Karpas-422 (cell line): ENCODE results near the gene POLR2J2. TPM values are rescaled to one million over a fixed set of nuclear protein-coding genes. Genes with fewer than 3 reads are reported as not detected.
"Not testable (repeated sequence)": the region's sequence is repeated elsewhere in the genome, so short reads cannot be mapped to it uniquely, and the experiment has no call there.

ENCODE experiments used
- DNase-seq: peaks from one replicate; pipeline ENCODE4 v3.0.0-alpha.2; 2015
- H2AFZ ChIP-seq: fragments of 200-600 bp; sonication (generic); 2 replicates; pipeline ENCODE4 v1.6.1; 2014; ENCODE audit warnings: antibody characterized with exemption, low read length, mixed read lengths
- H3K27ac ChIP-seq: fragments of 200-600 bp; sonication (generic); 2 replicates; pipeline ENCODE4 v1.5.1; 2014; ENCODE audit warnings: mild to moderate bottlenecking, low read length, moderate library complexity
- H3K27me3 ChIP-seq: fragments of 200-600 bp; sonication (generic); 2 replicates; pipeline ENCODE4 v1.6.1; 2014; ENCODE audit warnings: low read length, mixed read lengths
- H3K36me3 ChIP-seq: fragments of 200-600 bp; sonication (generic); 2 replicates; pipeline ENCODE4 v1.6.1; 2014; ENCODE audit warnings: low read length, mixed read lengths; ENCODE audit not compliant: insufficient read depth
- H3K4me1 ChIP-seq: fragments of 200-600 bp; sonication (generic); 2 replicates; pipeline ENCODE4 v1.6.1; 2014; ENCODE audit warnings: mild to moderate bottlenecking, low read length, mixed read lengths
- H3K4me2 ChIP-seq: fragments of 200-600 bp; sonication (generic); 2 replicates; pipeline ENCODE4 v1.6.1; 2014; ENCODE audit warnings: low read length, low read depth, mild to moderate bottlenecking; ENCODE audit not compliant: poor library complexity, severe bottlenecking
- H3K4me3 ChIP-seq: fragments of 200-600 bp; sonication (generic); 2 replicates; pipeline ENCODE4 v1.5.1; 2014; ENCODE audit warnings: mild to moderate bottlenecking, antibody characterized with exemption, low read length, mixed read lengths
- H3K79me2 ChIP-seq: fragments of 200-600 bp; sonication (generic); 2 replicates; pipeline ENCODE4 v1.6.1; 2014; ENCODE audit warnings: mild to moderate bottlenecking, low read length, mixed read lengths
- H3K9ac ChIP-seq: fragments of 200-600 bp; sonication (generic); 2 replicates; pipeline ENCODE4 v1.6.0; 2014; ENCODE audit warnings: low read length
- H3K9me2 ChIP-seq: fragments of 200-600 bp; sonication (generic), shearing (Covaris generic); replicated peaks from 2 replicates; pipeline ENCODE4 v1.6.0; 2014; ENCODE audit warnings: mild to moderate bottlenecking, low read length, moderate library complexity; ENCODE audit not compliant: insufficient read depth
- H3K9me3 ChIP-seq: fragments of 300-700, 200-600 bp; sonication (generic); 2 replicates; pipeline ENCODE4 v1.6.1; 2014; ENCODE audit warnings: low read length, mixed read lengths
- H4K20me1 ChIP-seq: fragments of 200-600 bp; sonication (generic); 2 replicates; pipeline ENCODE4 v1.6.1; 2014; ENCODE audit warnings: mild to moderate bottlenecking, antibody characterized with exemption, low read length, low read depth; ENCODE audit not compliant: insufficient read depth
- total RNA-seq: library from RNA; depleted of rRNA; stranded (reverse); fragments of >200 nt; shearing (Covaris generic); gene quantifications from 2 replicates; pipeline ENCODE4 v1.2.3, GENCODE V29; 2014; ENCODE audit warnings: low replicate concordance

The POLR2J2 gene
- total RNA-seq, 1 experiment from 2014 or later = 14.7 TPM

- H3K27me3 ChIP-seq, H3K9me2 ChIP-seq, H3K4me1 ChIP-seq, H3K4me2 ChIP-seq, H3K9me3 ChIP-seq, H4K20me1 ChIP-seq, H3K27ac ChIP-seq, H3K36me3 ChIP-seq, DNase-seq, H3K9ac ChIP-seq, H3K79me2 ChIP-seq, H2AFZ ChIP-seq, H3K4me3 ChIP-seq: not testable (repeated sequence)
Measured at GRCh38 chr7:102680780-102681179, 9.3 kb upstream of the POLR2J2 start.

DNA sequence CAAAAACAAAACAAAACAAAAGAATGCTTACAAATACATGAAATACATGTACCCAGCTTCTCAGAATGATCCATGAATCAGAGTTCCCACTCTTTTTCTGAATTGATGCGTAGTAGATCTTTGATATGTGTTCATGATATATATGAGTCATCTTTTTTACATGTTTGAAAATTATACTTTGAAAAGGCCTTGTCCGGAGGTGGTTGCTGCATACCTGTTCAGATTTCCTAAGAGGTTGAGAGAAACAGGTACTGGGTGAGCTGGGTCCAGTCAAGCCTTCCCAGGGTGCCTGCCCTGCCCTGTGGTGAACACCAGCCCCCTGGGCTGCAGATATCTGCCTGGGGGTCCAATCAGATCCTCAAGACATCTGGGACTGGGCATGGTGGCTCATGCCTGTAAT lies 4.1 kb upstream of the POLR2J2 start:
- H4K20me1 ChIP-seq, H3K27ac ChIP-seq, H3K9me3 ChIP-seq, DNase-seq, H3K79me2 ChIP-seq, H3K9me2 ChIP-seq, H2AFZ ChIP-seq, H3K4me3 ChIP-seq, H3K4me2 ChIP-seq, H3K9ac ChIP-seq, H3K4me1 ChIP-seq, H3K27me3 ChIP-seq, H3K36me3 ChIP-seq: not testable (repeated sequence)

DNA sequence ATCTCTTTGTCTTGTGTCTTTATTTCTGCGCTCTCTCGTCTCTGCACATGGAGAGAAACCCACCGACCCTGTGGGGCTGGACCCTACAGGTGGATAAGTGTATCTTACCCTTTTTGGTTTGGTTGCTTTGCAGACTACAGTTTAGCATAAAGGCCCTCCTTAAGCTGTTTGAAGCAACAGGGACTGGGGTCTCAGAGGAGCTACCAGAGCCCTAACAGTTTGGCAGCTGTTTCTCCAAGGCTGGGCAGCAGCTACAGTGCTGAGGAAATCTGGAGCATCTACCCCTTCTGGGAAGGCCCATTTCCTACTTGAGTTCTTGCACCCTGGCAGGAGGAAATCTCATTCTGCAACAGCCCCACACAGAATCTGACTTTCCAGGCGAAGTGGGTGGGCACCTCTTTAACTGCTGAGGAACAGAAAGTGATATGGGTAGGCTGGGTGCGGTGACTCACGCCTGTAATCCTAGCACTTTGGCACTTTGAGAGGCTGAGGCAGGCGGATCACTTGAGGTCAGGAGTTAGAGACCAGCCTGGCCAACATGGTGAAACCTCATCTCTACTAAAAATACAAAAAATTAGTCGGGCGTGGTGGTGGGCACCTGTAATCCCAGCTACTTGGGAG lies 2.1 kb upstream of the POLR2J2 start:
- not testable (repeated sequence) for H3K9me3 ChIP-seq, H3K79me2 ChIP-seq, H3K9ac ChIP-seq, H3K27ac ChIP-seq, H3K4me2 ChIP-seq, H3K9me2 ChIP-seq, H4K20me1 ChIP-seq, DNase-seq, H3K4me1 ChIP-seq, H3K36me3 ChIP-seq, H3K4me3 ChIP-seq, H3K27me3 ChIP-seq, H2AFZ ChIP-seq

DNA sequence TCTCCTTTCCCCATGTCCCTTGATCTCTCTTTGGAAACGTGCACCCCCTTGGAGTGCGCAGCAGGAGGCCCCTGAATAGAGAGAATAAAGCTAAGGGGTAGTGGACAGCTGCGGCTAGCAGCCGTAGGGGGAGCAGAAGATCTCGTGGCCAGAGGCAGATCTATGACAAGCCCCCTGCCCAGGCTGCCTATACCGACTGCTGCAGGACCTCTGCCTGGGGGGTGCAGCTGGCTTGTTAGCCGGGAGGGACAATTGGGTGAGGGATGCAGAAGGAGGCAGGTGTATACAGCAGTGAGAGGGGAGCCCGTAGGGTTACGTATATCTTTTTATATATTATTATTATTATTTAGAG lies 469 bp upstream of the POLR2J2 start:
- H3K4me3 ChIP-seq, H3K79me2 ChIP-seq, H3K4me1 ChIP-seq, H3K9ac ChIP-seq, DNase-seq, H2AFZ ChIP-seq, H4K20me1 ChIP-seq, H3K4me2 ChIP-seq, H3K27ac ChIP-seq, H3K36me3 ChIP-seq, H3K27me3 ChIP-seq, H3K9me2 ChIP-seq, H3K9me3 ChIP-seq: not testable (repeated sequence)

DNA sequence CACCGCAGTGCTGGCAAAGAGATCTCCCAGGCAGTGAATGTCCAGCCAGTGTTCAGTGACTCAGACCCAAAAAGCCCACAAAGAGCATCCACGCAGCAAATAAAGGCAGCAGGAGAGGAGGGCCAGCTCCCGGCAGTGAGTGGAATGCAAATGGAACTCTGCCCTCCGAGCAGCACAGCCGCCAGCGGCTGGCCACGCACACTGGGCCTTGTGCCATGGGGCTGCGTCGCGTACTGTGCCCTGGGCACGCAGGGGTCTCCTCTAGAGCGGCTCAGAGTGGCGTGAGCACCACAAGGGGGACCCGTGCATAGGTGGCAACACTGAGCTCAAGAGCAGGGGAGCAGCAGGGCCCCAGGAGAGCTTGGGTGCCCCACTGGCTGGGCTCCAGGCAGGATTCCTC lies 3.9 kb downstream of the POLR2J2 start:
- H3K4me1 ChIP-seq, DNase-seq: not testable (repeated sequence)

DNA sequence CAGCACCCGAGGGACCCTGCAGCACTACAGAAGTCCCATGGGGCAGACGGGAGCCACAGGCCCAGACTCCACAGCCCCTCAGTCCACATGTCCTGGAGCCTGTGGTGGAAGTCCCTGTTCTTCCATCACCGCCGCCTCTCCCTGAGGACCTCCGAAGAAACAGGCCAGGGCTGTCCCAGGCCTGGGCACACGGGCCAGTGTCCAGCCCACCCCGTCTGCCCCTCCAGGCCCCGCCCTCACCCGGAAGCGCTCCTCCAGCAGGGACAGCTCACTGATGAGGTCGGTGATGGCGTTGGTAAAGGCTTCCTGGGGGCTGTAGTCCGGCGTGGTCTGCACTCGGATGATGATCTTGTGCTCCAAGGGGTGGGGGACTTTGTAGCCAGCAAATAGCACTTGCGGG lies 4.6 kb downstream of the POLR2J2 start:
- H3K27me3 ChIP-seq, H3K4me3 ChIP-seq, H3K9me3 ChIP-seq, H3K9ac ChIP-seq, H3K36me3 ChIP-seq, H2AFZ ChIP-seq, H3K79me2 ChIP-seq, H4K20me1 ChIP-seq, H3K27ac ChIP-seq, DNase-seq, H3K9me2 ChIP-seq, H3K4me2 ChIP-seq, H3K4me1 ChIP-seq: not testable (repeated sequence)

More for the DNA sequence above, 3.9 kb downstream of the POLR2J2 start:
- not testable (repeated sequence) for H3K4me3 ChIP-seq, H4K20me1 ChIP-seq, H3K4me2 ChIP-seq, H3K9me3 ChIP-seq, H3K9me2 ChIP-seq, H3K27me3 ChIP-seq, H3K27ac ChIP-seq, H3K79me2 ChIP-seq, H3K36me3 ChIP-seq, H3K9ac ChIP-seq, H2AFZ ChIP-seq

GRCh38 chr7:102664765-102665164 lies 6.7 kb downstream of the POLR2J2 start:
- not testable (repeated sequence) for H4K20me1 ChIP-seq, H2AFZ ChIP-seq, H3K9me3 ChIP-seq, H3K9ac ChIP-seq, H3K4me2 ChIP-seq, H3K27ac ChIP-seq, H3K4me1 ChIP-seq, H3K4me3 ChIP-seq, H3K9me2 ChIP-seq, H3K79me2 ChIP-seq, H3K27me3 ChIP-seq, H3K36me3 ChIP-seq, DNase-seq

- not testable (repeated sequence) for H3K4me1 ChIP-seq, H3K4me3 ChIP-seq, H3K79me2 ChIP-seq, H3K27me3 ChIP-seq, H3K4me2 ChIP-seq, H3K36me3 ChIP-seq, H3K9me3 ChIP-seq, H4K20me1 ChIP-seq, H3K9me2 ChIP-seq, DNase-seq, H2AFZ ChIP-seq, H3K27ac ChIP-seq, H3K9ac ChIP-seq
Measured at GRCh38 chr7:102649924-102650323, 21.5 kb downstream of the POLR2J2 start, which contains the start of gene SPDYE2B. TSS of gene SPDYE2B (plus strand) at chr7:102650319. CDS start at chr7:102652349, 2,030 bp downstream.

GRCh38 chr7:102647813-102648212 lies 23.6 kb downstream of the POLR2J2 start:
- not testable (repeated sequence) for H3K27ac ChIP-seq, H3K4me1 ChIP-seq, H3K36me3 ChIP-seq, H3K4me3 ChIP-seq, H3K9me2 ChIP-seq, H2AFZ ChIP-seq, H3K4me2 ChIP-seq, H3K79me2 ChIP-seq, H3K9me3 ChIP-seq, H3K27me3 ChIP-seq, DNase-seq, H3K9ac ChIP-seq, H4K20me1 ChIP-seq
